Cardiac fibroblast (primary cell): ENCODE results near the gene GALNT18.
A peak's percentile ranks its signal among the peaks of the same experiment; 100 is the strongest.

Experiments used
- DNase-seq, 2 donors: peaks; one replicate each; pipeline versions ENCODE4 v3.0.0 to v3.0.0-alpha.2; 2010; ENCODE audit warnings: low read depth in 2 of 2
- H3K4me3 ChIP-seq, 2 donors: replicated peaks in 1 of 2; 1 replicate in 1 of 2; 2 replicates in 1 of 2; pipeline ENCODE4 v1.5.1; 2011; ENCODE audit warnings: low read depth in 2 of 2, low read length in 2 of 2, mild to moderate bottlenecking in 2 of 2, moderate library complexity in 1 of 2
- CTCF ChIP-seq: IDR thresholded peaks from one replicate; pipeline ENCODE4 v1.5.1; 2011; ENCODE audit warnings: low read depth, mild to moderate bottlenecking, low read length, inconsistent platforms

Gene GALNT18

GRCh38 chr11:11407763-11408084 is 214.1 kb downstream of the GALNT18 start:
- TF ChIP-seq CTCF: no peak
- DNase-seq: no peak
- no peak overlapping the region for H3K4me3 ChIP-seq

GRCh38 chr11:11407065-11407762 is 214.6 kb downstream of the GALNT18 start:
- no peak for DNase-seq
- no peak overlapping the region for H3K4me3 ChIP-seq
- no peak for TF ChIP-seq CTCF

GRCh38 chr11:11406652-11407051 is 215.2 kb downstream of the GALNT18 start:
- no peak for TF ChIP-seq CTCF
- no peak for DNase-seq
- H3K4me3 ChIP-seq: no peak overlapping the region

GRCh38 chr11:11403763-11404725 is 217.8 kb downstream of the GALNT18 start:
- DNase-seq: peak in 1 of 2 donors; percentile 45
- no peak overlapping the region for H3K4me3 ChIP-seq

GRCh38 chr11:11401960-11402535 is 219.8 kb downstream of the GALNT18 start:
- no peak for TF ChIP-seq CTCF
- no peak for DNase-seq
- no peak overlapping the region for H3K4me3 ChIP-seq

More at GRCh38 chr11:11403763-11404725, 217.8 kb downstream of the GALNT18 start:
- no peak for TF ChIP-seq CTCF

- H3K4me3 ChIP-seq: no peak overlapping the region
- TF ChIP-seq CTCF: no peak
- DNase-seq: no peak
Measured at GRCh38 chr11:11400635-11401232, 221.1 kb downstream of the GALNT18 start.
